Progenitor cell of endocrine pancreas (in vitro differentiated cells): ENCODE measurements around the gene CYB5D1. TPM values are rescaled to one million over a fixed set of nuclear protein-coding genes. Genes with fewer than 3 reads are reported as not detected.
A peak's percentile ranks its signal among the peaks of the same experiment; 100 is the strongest.

Source experiments
- DNase-seq: peaks from one replicate; pipeline ENCODE4 v3.0.0; 2021; ENCODE audit warnings: low spot score; ENCODE audit not compliant: unreplicated experiment
- H3K27ac Mint-ChIP-seq: 2 replicates; pipeline ENCODE4 v1.8.0; 2021; ENCODE audit warnings: mild to moderate bottlenecking, moderate library complexity, mixed read lengths
- H3K27me3 Mint-ChIP-seq: 2 replicates; pipeline ENCODE4 v1.8.0; 2021; ENCODE audit warnings: mixed read lengths
- H3K36me3 Mint-ChIP-seq: 2 replicates; pipeline ENCODE4 v1.8.0; 2022; ENCODE audit warnings: mixed read lengths; ENCODE audit not compliant: insufficient read depth
- H3K4me1 Mint-ChIP-seq: 2 replicates; pipeline ENCODE4 v1.8.0; 2021; ENCODE audit warnings: low read depth, mixed read lengths
- H3K4me3 Mint-ChIP-seq: 2 replicates; pipeline ENCODE4 v1.8.0; 2021; ENCODE audit warnings: low read depth, mild to moderate bottlenecking, moderate library complexity, mixed read lengths
- H3K9me3 Mint-ChIP-seq: 2 replicates; pipeline ENCODE4 v1.8.0; 2021; ENCODE audit warnings: low read depth, mixed read lengths
- total RNA-seq: library from RNA; stranded (reverse); gene quantifications from 2 replicates; pipeline ENCODE4 v1.2.1, GENCODE V29; 2021
- TF ChIP-seq, protein P1 (sequence below): fragments of 200-600 bp; sonication (generic); IDR thresholded peaks from one replicate; pipeline ENCODE4 v1.5.0; 2021; ENCODE audit warnings: antibody characterized with exemption, mild to moderate bottlenecking; ENCODE audit not compliant: unreplicated experiment

The CYB5D1 gene
- total RNA-seq, 1 donor from 2014 or later, result 18.2 TPM

DNA sequence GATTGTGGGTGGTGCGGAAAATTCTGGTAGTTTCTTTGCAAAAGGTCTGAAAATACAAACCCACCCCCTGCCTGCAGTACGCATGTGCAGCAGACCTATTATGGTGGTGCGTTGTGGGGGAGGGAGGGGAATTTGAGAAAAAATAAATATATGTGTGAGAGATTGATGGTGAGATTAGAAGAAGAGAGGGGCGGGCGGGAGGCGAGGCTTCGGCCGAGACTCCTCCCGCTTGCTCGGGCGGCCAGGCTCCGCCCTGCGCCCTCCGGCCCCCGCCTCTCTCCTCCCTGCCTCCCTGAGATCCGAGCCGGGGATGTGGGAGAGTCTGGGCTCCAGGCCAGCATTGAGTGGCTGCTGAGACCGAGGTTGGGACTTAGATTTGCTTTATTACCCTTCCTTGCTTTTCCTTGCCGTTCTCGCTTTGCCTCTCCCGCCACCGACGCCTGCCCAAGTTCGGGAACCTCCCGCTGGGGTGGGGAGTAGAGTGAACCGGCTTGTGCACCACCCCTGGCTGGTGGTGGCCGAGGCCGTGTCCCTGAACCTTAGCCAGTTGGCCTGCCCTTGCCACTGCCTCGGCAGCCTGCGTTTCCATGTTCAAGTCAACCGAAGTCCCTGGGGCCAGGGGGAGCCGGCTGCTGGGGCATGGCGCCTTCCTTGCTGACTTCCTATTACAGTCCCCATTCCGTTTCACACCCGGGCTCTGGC lies 29.8 kb downstream of the CYB5D1 start:
- no peaks in the 10 kb centered on the region for H3K27me3 Mint-ChIP-seq
- no peak overlapping the region for H3K4me3 Mint-ChIP-seq
- H3K4me1 Mint-ChIP-seq, result peaks cover 3% of the 10 kb centered on the region
- no peaks in the 10 kb centered on the region for H3K9me3 Mint-ChIP-seq
- no peak overlapping the region for H3K27ac Mint-ChIP-seq
- peak; percentile 57 for DNase-seq
- TF ChIP-seq, protein P1, sequence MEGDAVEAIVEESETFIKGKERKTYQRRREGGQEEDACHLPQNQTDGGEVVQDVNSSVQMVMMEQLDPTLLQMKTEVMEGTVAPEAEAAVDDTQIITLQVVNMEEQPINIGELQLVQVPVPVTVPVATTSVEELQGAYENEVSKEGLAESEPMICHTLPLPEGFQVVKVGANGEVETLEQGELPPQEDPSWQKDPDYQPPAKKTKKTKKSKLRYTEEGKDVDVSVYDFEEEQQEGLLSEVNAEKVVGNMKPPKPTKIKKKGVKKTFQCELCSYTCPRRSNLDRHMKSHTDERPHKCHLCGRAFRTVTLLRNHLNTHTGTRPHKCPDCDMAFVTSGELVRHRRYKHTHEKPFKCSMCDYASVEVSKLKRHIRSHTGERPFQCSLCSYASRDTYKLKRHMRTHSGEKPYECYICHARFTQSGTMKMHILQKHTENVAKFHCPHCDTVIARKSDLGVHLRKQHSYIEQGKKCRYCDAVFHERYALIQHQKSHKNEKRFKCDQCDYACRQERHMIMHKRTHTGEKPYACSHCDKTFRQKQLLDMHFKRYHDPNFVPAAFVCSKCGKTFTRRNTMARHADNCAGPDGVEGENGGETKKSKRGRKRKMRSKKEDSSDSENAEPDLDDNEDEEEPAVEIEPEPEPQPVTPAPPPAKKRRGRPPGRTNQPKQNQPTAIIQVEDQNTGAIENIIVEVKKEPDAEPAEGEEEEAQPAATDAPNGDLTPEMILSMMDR, result peak; percentile 11
- peaks cover 11% of the 10 kb centered on the region for H3K36me3 Mint-ChIP-seq

DNA sequence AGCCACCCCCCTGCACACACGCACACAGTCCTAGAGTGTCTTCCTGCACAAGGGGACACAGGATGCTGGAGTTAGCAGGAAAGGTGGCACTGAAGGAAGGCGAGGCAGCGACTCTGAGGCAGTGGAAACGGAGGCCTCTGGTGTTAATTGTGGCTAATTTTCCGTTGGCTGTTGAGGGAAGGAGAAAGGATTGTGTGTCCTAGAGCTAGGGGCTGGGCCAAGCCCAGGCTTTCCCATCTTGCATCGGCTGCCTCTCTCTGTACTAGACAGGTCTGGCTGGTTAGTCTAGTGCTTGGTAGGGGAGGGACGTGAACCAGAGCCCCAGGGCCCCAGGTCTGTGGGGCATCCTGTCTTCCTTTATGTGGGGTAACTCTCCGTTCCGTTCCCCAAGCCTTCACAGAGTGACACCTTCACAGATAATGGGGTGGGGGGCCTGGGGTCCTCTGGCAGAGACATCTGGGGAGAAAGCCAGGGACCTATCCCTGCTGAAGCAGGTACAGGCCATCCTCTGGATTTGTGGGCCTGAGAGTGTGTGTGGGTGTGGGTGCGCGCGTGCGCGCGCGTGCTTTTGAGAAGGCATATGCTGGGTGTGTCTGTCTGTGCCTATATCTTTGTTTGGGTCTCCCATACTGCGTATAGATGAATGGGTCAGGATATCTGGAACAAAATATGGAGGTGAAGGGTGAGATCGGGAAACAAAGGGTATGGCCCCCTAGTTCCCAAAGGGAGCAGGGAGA lies 30.5 kb downstream of the CYB5D1 start, which contains the start of gene CHD3:
Gene CHD3 (plus strand): TSS at position 606 of the 737 bp plus-strand sequence. CDS start 212 bp downstream, outside the sequence.
- Mint-ChIP-seq H3K4me1 (peaks cover 3% of the 10 kb centered on the region), H3K27me3 (no peaks in the 10 kb centered on the region), H3K27ac (no peak within 1 kb of the TSS), H3K9me3 (no peaks in the 10 kb centered on the region), H3K4me3 (no peak within 1 kb of the TSS), H3K36me3 (peaks cover 11% of the 10 kb centered on the region)
- TF ChIP-seq, protein P1, result no peak
- DNase-seq, result no peak

DNA sequence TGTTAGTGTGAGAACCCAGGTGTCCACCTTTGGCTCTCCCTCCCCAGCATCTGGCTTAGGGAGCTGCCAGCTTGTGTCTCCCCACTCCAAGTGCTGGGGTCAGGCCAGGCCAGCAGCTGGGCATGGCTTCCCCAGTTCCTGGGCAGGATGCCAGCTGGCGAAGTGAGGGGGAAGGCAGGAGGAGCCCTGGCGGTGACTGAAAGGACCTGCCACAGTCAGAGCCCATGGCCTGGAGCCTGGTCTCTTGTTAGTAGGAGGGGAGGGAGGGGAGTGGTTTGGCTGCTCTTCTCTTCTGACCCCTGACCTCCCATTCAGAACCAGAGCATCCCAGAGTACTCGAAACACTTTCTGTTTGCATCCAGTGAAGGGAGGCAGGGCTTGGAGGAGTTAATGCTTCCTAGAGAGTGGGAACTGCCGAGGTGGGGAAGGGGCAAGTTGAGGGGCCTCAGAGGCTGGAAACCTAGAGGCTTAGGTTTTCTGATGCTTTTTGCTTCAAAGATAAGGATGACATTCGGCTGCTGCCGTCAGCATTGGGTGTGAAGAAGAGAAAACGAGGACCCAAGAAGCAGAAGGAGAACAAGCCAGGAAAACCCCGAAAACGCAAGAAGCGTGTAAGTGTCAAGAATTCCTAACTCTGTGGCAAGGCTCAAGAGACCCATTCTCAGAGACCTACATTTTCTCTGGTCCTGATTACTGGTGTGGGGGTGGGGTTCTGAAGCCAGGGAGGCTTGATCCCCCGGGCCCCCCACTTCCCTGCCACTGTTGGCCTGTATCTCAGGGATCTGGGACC lies 31.6 kb downstream of the CYB5D1 start:
- no peak overlapping the region for H3K4me3 Mint-ChIP-seq
- no peaks in the 10 kb centered on the region for H3K9me3 Mint-ChIP-seq
- DNase-seq, result no peak
- peaks cover 18% of the 10 kb centered on the region for H3K36me3 Mint-ChIP-seq
- TF ChIP-seq, protein P1, result no peak
- peaks cover 3% of the 10 kb centered on the region for H3K4me1 Mint-ChIP-seq
- H3K27ac Mint-ChIP-seq, result no peak overlapping the region
- H3K27me3 Mint-ChIP-seq, result no peaks in the 10 kb centered on the region

- Mint-ChIP-seq H3K36me3 (peaks cover 40% of the 10 kb centered on the region), H3K4me1 (peaks cover 10% of the 10 kb centered on the region), H3K27me3 (no peaks in the 10 kb centered on the region), H3K4me3 (no peak overlapping the region), H3K27ac (no peak overlapping the region), H3K9me3 (no peaks in the 10 kb centered on the region)
- DNase-seq, result no peak
- TF ChIP-seq, protein P1, result no peak
Measured at GRCh38 chr17:7893187-7893880, 35.5 kb downstream of the CYB5D1 start.
